AG09309 (cell line): Measurements from ENCODE around the gene CASZ1.

Experiments
- DNase-seq: peaks from one replicate; pipeline ENCODE4 v3.0.0-alpha.2; 2010; ENCODE audit warnings: low read depth
- H3K4me3 ChIP-seq: 2 replicates; pipeline ENCODE4 v1.5.1; 2011; ENCODE audit warnings: mild to moderate bottlenecking, low read depth, low read length, moderate library complexity; ENCODE audit not compliant: control insufficient read depth
- CTCF ChIP-seq: IDR thresholded peaks from 2 replicates; pipeline ENCODE4 v1.5.1; 2011; ENCODE audit warnings: mild to moderate bottlenecking, low read depth, low read length, inconsistent platforms; ENCODE audit not compliant: insufficient read depth, control insufficient read depth; ENCODE audit errors: missing control alignments

The CASZ1 gene

DNA sequence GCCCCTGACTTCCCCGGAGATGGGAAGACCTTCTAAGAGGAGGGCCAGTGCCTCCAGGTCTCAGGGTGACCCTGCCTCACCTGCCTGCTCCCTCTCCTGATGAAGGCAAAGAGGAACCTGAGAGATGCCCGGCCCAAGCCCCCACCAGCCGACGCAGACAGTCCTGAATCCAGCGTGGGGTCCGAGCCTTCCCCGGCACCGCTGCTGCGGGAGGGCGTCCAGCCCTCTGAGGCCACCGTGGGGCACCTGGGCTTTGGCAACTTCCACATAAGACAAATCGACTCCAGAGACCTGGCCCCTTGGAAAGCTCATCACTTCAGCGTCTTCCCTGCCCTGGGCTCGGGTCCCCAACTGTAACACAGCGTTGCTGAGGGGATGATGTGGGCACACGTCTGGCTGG, 122.2 kb downstream of the CASZ1 start:
- no peak for TF ChIP-seq CTCF
- H3K4me3 ChIP-seq, result no peak overlapping the region
- no peak for DNase-seq

DNA sequence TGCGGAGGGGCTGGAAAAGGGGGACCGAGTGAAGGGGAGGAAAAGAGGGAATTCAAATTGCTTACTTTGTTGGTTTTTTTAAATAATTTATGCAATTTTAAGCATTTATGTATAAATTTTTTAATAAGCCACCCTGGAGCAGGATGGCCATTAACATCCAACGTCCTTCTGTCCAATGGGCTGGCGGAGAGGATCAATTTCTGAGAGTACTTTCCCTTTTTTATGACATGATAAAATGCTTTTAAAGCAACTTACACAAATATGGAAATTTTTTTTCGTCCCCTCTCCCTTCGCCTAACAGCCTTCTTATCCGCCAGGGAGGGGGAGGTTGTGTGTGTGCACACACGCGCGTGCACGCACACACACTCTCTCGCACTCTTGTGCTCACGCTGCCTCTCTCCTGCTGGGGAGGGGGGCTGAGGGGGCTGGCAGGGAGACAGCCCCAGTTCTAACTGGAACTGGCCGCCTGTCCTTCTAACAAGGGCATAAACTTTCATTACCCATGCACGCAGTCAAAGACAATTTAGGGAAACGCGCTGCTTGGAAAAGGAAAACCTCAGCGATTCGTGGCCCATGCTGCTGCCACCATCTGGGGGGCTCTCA, 123.2 kb downstream of the CASZ1 start:
- no peak for TF ChIP-seq CTCF
- H3K4me3 ChIP-seq, result no peak overlapping the region

GRCh38 chr1:10672343-10673050, 123.9 kb downstream of the CASZ1 start:
- DNase-seq, result no peak
- H3K4me3 ChIP-seq, result no peak overlapping the region
- TF ChIP-seq CTCF, result no peak

More for the DNA sequence above, 123.2 kb downstream of the CASZ1 start:
- no peak for DNase-seq

DNA sequence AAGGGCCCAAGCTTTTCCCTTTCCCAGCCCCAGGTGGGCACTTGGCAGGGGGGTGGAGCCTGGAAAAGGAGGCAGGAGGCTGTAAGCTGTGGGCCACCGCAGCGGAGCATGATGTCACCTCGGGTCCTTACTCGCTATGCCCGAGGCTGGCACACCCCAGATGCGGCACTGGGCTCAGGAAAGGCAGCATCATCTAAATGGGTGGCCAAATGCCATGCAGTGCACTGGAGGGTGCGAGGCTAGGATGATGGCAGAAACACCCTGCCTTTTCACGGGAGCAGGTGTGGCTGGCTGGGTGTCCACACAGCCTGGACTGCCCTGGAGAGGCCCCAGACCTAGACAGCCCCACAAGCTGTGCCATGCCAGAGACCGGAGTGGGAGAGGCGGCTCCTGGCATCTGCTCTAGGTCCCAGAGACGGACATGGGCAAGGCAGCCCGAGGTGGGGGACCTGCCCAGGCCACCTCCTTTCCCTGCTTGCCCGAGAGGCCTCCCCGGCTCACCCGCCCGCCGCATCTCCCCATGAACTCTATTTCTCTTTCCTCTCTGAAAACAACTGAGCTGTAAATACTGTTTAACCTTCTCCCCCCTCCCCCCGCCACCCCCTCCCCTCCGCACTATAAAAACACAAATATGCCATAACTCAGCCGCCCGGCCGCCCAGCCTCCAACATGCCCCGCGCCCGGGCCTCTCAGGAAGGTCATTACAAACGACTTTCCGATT, 124.7 kb downstream of the CASZ1 start:
- no peak for TF ChIP-seq CTCF
- DNase-seq, result no peak
- H3K4me3 ChIP-seq, result no peak overlapping the region

- DNase-seq, result no peak
- H3K4me3 ChIP-seq, result no peak overlapping the region
- TF ChIP-seq CTCF, result no peak
Measured at GRCh38 chr1:10671090-10671489, 125.4 kb downstream of the CASZ1 start.

- no peak for TF ChIP-seq CTCF
- H3K4me3 ChIP-seq, result no peak overlapping the region
- no peak for DNase-seq
Measured at GRCh38 chr1:10670190-10670589, 126.3 kb downstream of the CASZ1 start.
